ENCODE data around the gene SNAP23.

SNAP23 gene

GRCh38 chr15:42558739-42559138, 63.3 kb downstream of the SNAP23 start:
- no peak for ATAC-seq
- no peak for TF ChIP-seq TCF4 (CRISPR knock-in tag; IDR thresholded peaks at IDR 0.05; ENCODE audit: borderline replicate concordance)
- no peak for TF ChIP-seq PATZ1 (CRISPR knock-in tag; IDR thresholded peaks at IDR 0.05; ENCODE audit: borderline replicate concordance)
- no peak for TF ChIP-seq CSDC2 (CRISPR knock-in tag; IDR thresholded peaks at IDR 0.05)
- TF ChIP-seq ZNF8 (CRISPR knock-in tag; IDR thresholded peaks at IDR 0.05) = no peak
- no peak for TF ChIP-seq PPARA (CRISPR knock-in tag; IDR thresholded peaks at IDR 0.05; ENCODE audit: borderline replicate concordance)
- TF ChIP-seq, protein P1, sequence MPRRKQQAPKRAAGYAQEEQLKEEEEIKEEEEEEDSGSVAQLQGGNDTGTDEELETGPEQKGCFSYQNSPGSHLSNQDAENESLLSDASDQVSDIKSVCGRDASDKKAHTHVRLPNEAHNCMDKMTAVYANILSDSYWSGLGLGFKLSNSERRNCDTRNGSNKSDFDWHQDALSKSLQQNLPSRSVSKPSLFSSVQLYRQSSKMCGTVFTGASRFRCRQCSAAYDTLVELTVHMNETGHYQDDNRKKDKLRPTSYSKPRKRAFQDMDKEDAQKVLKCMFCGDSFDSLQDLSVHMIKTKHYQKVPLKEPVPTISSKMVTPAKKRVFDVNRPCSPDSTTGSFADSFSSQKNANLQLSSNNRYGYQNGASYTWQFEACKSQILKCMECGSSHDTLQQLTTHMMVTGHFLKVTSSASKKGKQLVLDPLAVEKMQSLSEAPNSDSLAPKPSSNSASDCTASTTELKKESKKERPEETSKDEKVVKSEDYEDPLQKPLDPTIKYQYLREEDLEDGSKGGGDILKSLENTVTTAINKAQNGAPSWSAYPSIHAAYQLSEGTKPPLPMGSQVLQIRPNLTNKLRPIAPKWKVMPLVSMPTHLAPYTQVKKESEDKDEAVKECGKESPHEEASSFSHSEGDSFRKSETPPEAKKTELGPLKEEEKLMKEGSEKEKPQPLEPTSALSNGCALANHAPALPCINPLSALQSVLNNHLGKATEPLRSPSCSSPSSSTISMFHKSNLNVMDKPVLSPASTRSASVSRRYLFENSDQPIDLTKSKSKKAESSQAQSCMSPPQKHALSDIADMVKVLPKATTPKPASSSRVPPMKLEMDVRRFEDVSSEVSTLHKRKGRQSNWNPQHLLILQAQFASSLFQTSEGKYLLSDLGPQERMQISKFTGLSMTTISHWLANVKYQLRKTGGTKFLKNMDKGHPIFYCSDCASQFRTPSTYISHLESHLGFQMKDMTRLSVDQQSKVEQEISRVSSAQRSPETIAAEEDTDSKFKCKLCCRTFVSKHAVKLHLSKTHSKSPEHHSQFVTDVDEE (CRISPR knock-in tag; IDR thresholded peaks at IDR 0.05) = no peak
- no peak for TF ChIP-seq SNAI2 (CRISPR knock-in tag; IDR thresholded peaks at IDR 0.05)
- no peak for TF ChIP-seq CREB5 (CRISPR knock-in tag; IDR thresholded peaks at IDR 0.05; ENCODE audit: low read depth)
- TF ChIP-seq ZFP30 (CRISPR knock-in tag; IDR thresholded peaks at IDR 0.05) = no peak
- no peak for TF ChIP-seq ZC3H10 (CRISPR knock-in tag; IDR thresholded peaks at IDR 0.05)
- no peak for TF ChIP-seq ARNTL (CRISPR knock-in tag; IDR thresholded peaks at IDR 0.05; ENCODE audit: borderline replicate concordance, low read depth)
- TF ChIP-seq ESRRG (CRISPR knock-in tag; IDR thresholded peaks at IDR 0.05) = no peak
- no peak for TF ChIP-seq RARB (CRISPR knock-in tag; IDR thresholded peaks at IDR 0.05)
- TF ChIP-seq GLIS3 (CRISPR knock-in tag; IDR thresholded peaks at IDR 0.05) = no peak
- no peak for TF ChIP-seq ZFP3 (CRISPR knock-in tag; IDR thresholded peaks at IDR 0.05)
- TF ChIP-seq, protein P2, sequence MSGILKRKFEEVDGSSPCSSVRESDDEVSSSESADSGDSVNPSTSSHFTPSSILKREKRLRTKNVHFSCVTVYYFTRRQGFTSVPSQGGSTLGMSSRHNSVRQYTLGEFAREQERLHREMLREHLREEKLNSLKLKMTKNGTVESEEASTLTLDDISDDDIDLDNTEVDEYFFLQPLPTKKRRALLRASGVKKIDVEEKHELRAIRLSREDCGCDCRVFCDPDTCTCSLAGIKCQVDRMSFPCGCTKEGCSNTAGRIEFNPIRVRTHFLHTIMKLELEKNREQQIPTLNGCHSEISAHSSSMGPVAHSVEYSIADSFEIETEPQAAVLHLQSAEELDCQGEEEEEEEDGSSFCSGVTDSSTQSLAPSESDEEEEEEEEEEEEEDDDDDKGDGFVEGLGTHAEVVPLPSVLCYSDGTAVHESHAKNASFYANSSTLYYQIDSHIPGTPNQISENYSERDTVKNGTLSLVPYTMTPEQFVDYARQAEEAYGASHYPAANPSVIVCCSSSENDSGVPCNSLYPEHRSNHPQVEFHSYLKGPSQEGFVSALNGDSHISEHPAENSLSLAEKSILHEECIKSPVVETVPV (CRISPR knock-in tag; IDR thresholded peaks at IDR 0.05) = no peak

GRCh38 chr15:42575188-42576039, 80.0 kb downstream of the SNAP23 start, which contains the start of gene STARD9:
Gene STARD9, plus strand, starts transcription at chr15:42575606. Its CDS starts 110 bp downstream, at chr15:42575716.
- TF ChIP-seq, protein P1 (CRISPR knock-in tag; IDR thresholded peaks at IDR 0.05) = 0 out of 2 replicates have a peak, but pooled peaks have one; percentile 19
- no peak for TF ChIP-seq SNAI2 (CRISPR knock-in tag; IDR thresholded peaks at IDR 0.05)
- ATAC-seq = peak; percentile 97

DNA sequence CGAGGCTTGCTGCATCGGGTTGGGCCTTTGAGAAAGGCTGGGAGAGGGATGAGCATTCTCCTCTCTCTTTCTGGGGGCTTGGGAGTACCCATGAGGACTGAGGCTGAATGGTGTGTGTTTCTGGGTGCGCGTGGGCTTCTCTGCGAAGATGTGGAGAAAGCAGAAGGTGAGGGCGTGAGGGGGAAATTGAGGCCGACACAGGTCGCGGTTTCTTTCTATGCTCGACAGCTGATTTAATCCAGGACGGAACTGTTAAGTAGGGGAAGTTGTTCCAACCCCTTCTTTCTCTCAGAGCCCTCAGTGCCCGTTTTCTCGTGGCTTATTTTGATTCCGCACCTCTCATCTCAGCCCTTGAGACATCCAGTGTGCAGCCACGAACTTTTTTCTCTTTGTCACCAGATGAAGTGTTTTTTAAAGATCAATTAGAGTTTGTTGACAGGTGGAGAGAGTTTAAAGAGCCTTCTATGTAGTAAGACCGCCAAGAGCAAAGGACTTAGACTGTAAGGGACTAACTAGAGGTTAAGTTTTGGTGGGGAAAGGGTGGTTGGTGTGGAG, 80.7 kb downstream of the SNAP23 start:
- no peak for TF ChIP-seq PPARA (CRISPR knock-in tag; IDR thresholded peaks at IDR 0.05; ENCODE audit: borderline replicate concordance)
- TF ChIP-seq ZNF565 (CRISPR knock-in tag; conservative IDR thresholded peaks at IDR 0.05; ENCODE audit: low read depth) = no peak
- TF ChIP-seq ESRRG (CRISPR knock-in tag; IDR thresholded peaks at IDR 0.05) = no peak
- TF ChIP-seq ZFP3 (CRISPR knock-in tag; IDR thresholded peaks at IDR 0.05) = no peak
- no peak for TF ChIP-seq TCF4 (CRISPR knock-in tag; IDR thresholded peaks at IDR 0.05; ENCODE audit: borderline replicate concordance)
- TF ChIP-seq ZFP30 (CRISPR knock-in tag; IDR thresholded peaks at IDR 0.05) = no peak
- no peak for TF ChIP-seq ZNF70 (CRISPR knock-in tag; IDR thresholded peaks at IDR 0.05)
- no peak for TF ChIP-seq CREB5 (CRISPR knock-in tag; IDR thresholded peaks at IDR 0.05; ENCODE audit: low read depth)
- TF ChIP-seq POU6F1 (CRISPR knock-in tag; IDR thresholded peaks at IDR 0.05; ENCODE audit: borderline replicate concordance, low read depth) = no peak
- no peak for ATAC-seq

All from SK-N-SH treated with all-trans-retinoic acid at 6 μM for 48 hours (cell line).